ENCODE measurements around the gene OVOL2.
"Not testable (repeated sequence)": the region's sequence is repeated elsewhere in the genome, so short reads cannot be mapped to it uniquely, and the experiment has no call there.

The OVOL2 gene

DNA sequence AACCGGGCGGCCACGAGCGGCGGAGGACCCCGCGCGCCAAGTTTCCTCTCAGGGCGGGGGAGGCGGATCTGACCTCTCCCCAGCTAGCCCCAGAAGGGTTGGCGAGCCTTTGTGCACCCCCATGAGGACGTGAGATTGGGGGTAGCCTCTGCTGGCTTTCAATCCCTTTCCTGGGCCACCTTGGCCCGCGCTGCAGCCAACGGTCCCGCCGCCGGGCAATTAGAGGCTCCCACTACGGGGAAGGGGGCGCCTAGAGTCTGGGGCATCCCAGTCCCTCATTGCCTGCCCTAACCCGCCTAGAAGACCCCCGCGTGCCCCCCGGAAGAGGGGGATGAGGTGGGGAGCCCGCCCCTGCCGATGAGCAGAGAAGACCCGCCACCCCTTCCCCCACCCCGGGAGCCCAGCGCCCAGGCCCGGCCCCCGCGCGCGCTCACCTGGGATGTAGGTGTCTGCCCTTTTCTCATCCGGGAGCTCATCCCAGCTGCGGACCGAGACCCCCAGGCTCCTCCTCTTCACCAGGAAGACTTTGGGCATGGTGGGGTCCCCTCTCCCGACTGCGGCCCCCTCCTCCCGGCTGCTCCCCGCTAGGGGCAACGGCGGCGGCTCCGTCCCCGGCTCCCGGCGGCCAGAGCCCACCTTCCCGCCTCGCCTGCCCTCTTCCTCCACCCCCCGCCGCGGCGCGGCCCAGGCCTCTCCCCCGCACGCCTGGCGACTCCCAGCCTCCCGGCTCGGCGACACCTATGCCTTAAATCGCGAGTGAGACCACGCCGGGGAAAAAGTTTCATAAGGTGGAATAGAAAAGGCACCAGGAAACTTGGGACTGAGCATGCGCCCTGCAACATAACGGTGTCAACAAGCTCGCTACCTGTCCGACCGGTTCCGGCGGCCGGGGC is at the start of gene OVOL2:
TSS of gene OVOL2 (minus strand) at position 816 of the 893 bp plus-strand sequence. CDS start at position 534, 282 bp downstream.
- no peak for DNase-seq (ENCODE audit: extremely low read depth, low read depth)
- TF ChIP-seq, protein P1, sequence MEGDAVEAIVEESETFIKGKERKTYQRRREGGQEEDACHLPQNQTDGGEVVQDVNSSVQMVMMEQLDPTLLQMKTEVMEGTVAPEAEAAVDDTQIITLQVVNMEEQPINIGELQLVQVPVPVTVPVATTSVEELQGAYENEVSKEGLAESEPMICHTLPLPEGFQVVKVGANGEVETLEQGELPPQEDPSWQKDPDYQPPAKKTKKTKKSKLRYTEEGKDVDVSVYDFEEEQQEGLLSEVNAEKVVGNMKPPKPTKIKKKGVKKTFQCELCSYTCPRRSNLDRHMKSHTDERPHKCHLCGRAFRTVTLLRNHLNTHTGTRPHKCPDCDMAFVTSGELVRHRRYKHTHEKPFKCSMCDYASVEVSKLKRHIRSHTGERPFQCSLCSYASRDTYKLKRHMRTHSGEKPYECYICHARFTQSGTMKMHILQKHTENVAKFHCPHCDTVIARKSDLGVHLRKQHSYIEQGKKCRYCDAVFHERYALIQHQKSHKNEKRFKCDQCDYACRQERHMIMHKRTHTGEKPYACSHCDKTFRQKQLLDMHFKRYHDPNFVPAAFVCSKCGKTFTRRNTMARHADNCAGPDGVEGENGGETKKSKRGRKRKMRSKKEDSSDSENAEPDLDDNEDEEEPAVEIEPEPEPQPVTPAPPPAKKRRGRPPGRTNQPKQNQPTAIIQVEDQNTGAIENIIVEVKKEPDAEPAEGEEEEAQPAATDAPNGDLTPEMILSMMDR (IDR thresholded peaks at IDR 0.05; ENCODE audit: low read depth, low read length, missing control alignments), result no peak
- no peak within 1 kb of the TSS for H3K4me3 ChIP-seq (replicated peaks; ENCODE audit: low read depth, low read length)

DNA sequence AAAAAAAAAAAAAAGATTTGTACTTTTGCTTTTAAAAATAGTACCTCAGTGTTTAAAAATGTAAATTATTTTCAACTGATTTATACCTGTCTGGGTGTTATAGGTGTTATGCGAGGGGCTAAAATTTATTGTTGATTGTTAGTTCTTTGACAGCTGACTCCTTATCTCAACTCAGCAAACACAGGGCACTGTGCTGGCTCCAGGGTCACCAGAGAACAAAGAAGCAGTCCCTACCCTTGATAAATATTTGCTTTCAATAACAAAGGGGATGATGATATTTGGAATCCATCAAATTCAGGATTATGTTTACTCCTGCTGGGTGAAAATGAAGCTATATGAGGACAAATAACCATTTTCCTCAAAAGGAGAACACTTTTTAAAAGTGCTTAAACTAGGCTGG is 45.8 kb upstream of the OVOL2 start:
- DNase-seq (ENCODE audit: extremely low read depth, low read depth), result no peak
- no peak overlapping the region for H3K4me3 ChIP-seq (replicated peaks; ENCODE audit: low read depth, low read length)
- TF ChIP-seq, protein P1 (IDR thresholded peaks at IDR 0.05; ENCODE audit: low read depth, low read length, missing control alignments), result no peak

DNA sequence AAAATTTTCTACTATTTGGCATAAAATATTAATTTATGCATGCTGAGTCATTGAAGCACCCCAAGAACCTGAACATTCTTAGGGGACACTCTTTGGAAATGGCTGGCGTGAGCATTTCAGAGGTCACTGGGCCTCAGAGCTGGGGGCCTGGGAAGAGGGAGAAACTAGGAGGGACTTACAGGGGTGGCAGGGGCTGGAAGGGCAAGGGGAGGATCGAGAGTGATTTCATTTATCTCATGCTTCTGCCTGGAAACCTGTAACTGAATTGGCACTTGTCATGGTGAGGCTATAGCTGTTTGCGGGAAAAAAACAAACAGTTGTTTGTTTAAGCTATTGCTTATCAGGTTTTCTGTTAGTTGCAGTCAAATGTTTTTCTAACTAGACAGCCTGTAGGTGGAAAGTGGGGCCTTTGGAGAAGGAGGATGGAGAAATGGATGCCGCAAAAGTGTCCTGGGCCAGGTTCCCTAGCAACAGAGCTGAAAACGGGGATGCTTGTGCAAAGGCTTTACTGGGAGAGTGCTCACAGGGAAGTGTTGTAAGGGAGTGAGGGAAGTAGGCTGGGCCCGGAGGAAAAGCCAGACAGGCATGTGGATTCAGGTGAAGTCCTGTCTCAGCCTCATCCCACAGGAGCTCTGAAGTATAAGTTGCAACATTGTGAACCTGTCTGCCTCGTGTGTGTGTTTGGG is 43.6 kb upstream of the OVOL2 start:
- TF ChIP-seq, protein P1 (IDR thresholded peaks at IDR 0.05; ENCODE audit: low read depth, low read length, missing control alignments), result no peak
- DNase-seq (ENCODE audit: extremely low read depth, low read depth), result no peak
- H3K4me3 ChIP-seq (replicated peaks; ENCODE audit: low read depth, low read length), result no peak overlapping the region

DNA sequence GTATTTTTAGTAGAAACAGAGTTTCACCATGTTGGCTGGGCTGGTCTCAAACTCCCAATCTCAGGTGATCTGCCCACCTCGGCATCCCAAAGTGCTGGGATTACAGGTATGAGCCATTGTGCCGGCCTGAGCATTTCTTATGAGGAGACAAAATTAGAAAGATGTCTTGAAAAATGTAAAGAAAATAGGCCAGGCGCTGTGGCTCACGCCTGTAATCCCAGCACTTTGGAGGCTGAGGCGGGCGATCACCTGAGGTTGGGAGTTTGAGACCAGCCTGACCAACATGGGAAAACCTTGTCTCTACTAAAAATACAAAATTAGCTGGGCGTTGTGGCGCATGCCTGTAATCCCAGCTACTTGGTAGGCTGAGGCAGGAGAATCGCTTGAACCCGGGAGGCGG is 42.9 kb upstream of the OVOL2 start:
- not testable (repeated sequence) for DNase-seq (ENCODE audit: extremely low read depth, low read depth); H3K4me3 ChIP-seq (replicated peaks; ENCODE audit: low read depth, low read length)

DNA sequence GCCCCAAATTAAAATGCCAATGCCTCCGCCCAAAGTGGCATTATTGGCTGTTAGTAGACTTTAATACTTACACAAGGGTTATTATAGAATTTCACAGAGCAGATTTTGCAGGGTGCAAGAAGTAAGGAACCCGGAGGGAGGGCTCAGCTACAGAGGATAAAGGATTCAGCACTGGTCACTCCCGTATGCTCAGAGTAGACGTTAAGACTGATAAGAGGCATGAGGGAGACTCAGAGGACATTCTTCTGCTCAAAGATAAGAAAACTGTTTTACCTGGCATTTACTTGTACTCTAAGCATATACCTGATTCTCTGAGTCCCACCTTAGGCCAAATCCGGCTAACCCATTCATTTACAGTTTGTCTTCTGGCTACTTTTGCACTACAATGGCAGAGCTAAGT is 36.5 kb upstream of the OVOL2 start:
- no peak for DNase-seq (ENCODE audit: extremely low read depth, low read depth)
- TF ChIP-seq, protein P1 (IDR thresholded peaks at IDR 0.05; ENCODE audit: low read depth, low read length, missing control alignments), result no peak
- no peak overlapping the region for H3K4me3 ChIP-seq (replicated peaks; ENCODE audit: low read depth, low read length)

DNA sequence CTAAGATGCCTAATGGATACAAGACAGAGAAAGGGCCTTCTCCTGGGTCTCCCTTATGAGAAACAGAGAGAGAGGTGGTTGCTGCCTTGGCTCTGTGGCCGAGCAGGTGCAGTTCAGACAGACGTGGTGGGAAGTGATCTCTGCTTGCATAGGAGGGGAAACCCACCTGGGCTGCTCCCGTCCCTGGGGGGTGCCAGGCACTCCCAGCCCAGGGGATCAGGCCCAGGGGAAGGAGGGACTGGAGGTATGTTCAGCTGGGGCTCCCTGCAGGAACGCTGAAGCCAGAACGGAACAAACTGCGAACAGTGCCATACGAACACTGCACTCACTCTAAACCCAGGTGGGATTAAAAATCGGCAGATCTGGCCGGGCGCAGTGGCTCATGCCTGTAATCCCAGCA is 35.7 kb upstream of the OVOL2 start:
- TF ChIP-seq, protein P1 (IDR thresholded peaks at IDR 0.05; ENCODE audit: low read depth, low read length, missing control alignments), result no peak
- H3K4me3 ChIP-seq (replicated peaks; ENCODE audit: low read depth, low read length), result no peak overlapping the region
- no peak for DNase-seq (ENCODE audit: extremely low read depth, low read depth)

DNA sequence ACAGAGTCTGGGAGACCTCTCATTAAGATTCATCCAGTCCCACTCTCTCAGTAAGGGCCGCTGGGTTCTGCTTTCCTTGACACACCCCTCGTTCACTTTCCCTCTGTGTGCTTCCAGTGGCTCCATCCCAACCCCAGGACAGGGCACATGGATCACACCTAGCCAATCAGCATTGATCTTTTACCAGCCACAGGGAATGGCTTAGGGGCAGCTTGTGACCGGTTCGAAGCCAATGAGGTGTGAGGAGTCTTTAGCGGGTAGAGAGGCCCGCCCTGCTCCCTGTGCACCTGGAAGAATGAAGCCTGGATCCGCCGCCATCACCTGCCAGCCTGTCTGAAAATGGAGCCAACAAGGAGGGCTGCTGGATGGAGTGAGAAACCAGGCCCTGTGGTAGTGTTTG is 35.2 kb upstream of the OVOL2 start:
- TF ChIP-seq, protein P1 (IDR thresholded peaks at IDR 0.05; ENCODE audit: low read depth, low read length, missing control alignments), result no peak
- no peak overlapping the region for H3K4me3 ChIP-seq (replicated peaks; ENCODE audit: low read depth, low read length)
- no peak for DNase-seq (ENCODE audit: extremely low read depth, low read depth)

Measured in HFF-Myc (cell line).